ENCODE results near the gene ADARB2.

The ADARB2 gene

DNA sequence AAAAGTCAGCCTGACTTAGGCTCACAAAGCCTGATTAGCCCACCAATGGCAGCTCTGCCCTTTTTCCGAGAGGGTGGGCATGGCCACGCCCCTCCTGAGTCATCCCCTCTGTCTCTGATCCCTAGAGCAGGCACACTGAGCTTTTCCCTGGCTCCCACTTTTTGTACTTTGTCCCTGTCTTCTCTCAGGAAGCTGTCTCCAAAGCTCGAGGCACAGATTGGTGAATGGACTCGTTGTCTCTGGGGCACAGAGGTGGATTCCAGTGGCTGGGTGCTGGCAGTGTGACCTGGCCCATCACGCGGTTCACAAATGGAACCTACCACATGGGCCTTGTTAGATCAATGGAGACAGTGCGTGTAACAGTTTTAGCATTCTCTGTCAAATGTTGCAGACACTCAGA is 367.7 kb downstream of the ADARB2 start:
- H3K4me1 ChIP-seq (ENCODE audit: control insufficient read depth in 2 of 2, insufficient read depth in 1 of 2, low read depth in 1 of 2, low read length in 2 of 2) = peaks cover 0 to 4% of the 10 kb centered on the region in 2 donors
- H3K4ac ChIP-seq (ENCODE audit: low read length) = no peak overlapping the region
- no peaks in the 10 kb centered on the region for H3K79me1 ChIP-seq (ENCODE audit: low read depth, low read length)
- no peak overlapping the region for H3K23ac ChIP-seq (ENCODE audit: low read depth, low read length, poor library complexity)
- no peak overlapping the region for H2BK120ac ChIP-seq (ENCODE audit: low read depth, low read length)
- H3K9ac ChIP-seq (ENCODE audit: low read depth, low read length, poor library complexity) = no peak overlapping the region
- no CpG with 5 or more reads among the region's 7 CpGs for WGBS, 2 donors (ENCODE audit: extremely low coverage in 2 of 2, insufficient read length in 2 of 2, insufficient replicate concordance in 1 of 2)
- no peak overlapping the region for H3K18ac ChIP-seq (ENCODE audit: low read length)
- H3K27ac ChIP-seq (replicated peaks; ENCODE audit: low read length) = no peak overlapping the region
- no peak overlapping the region for H2AFZ ChIP-seq (ENCODE audit: low read length)
- H3K4me3 ChIP-seq (ENCODE audit: low read length in 2 of 2) = no peak overlapping the region
- H4K91ac ChIP-seq (ENCODE audit: low read depth, low read length, poor library complexity) = no peak overlapping the region
- DNase-seq (ENCODE audit: low spot score) = no peak
- H3K14ac ChIP-seq (ENCODE audit: low read length) = no peak overlapping the region
- no peak overlapping the region for H3K4me2 ChIP-seq (ENCODE audit: insufficient read depth, low read length, poor library complexity, severe bottlenecking)
- no peak overlapping the region for H2BK5ac ChIP-seq (ENCODE audit: low read length)
- H3K9me3 ChIP-seq (replicated peaks in 1 of 2; ENCODE audit: control insufficient read depth in 2 of 2, insufficient read depth in 1 of 2, low read depth in 1 of 2, low read length in 2 of 2) = peaks cover 0 to 2% of the 10 kb centered on the region in 2 donors
- no peaks in the 10 kb centered on the region for H3K36me3 ChIP-seq (replicated peaks in 1 of 2; ENCODE audit: control insufficient read depth in 2 of 2, insufficient read depth in 2 of 2, low read length in 2 of 2)
- H2BK12ac ChIP-seq (ENCODE audit: low read length) = no peak overlapping the region
- no peak overlapping the region for H2BK15ac ChIP-seq (ENCODE audit: low read length)
- H4K8ac ChIP-seq (ENCODE audit: low read depth, low read length) = no peak overlapping the region
- H2AK5ac ChIP-seq (ENCODE audit: low read depth, low read length) = no peak overlapping the region
- no peaks in the 10 kb centered on the region for H3K27me3 ChIP-seq (ENCODE audit: control insufficient read depth in 3 of 3, insufficient read depth in 3 of 3, low read depth in 1 of 3, low read length in 3 of 3)

DNA sequence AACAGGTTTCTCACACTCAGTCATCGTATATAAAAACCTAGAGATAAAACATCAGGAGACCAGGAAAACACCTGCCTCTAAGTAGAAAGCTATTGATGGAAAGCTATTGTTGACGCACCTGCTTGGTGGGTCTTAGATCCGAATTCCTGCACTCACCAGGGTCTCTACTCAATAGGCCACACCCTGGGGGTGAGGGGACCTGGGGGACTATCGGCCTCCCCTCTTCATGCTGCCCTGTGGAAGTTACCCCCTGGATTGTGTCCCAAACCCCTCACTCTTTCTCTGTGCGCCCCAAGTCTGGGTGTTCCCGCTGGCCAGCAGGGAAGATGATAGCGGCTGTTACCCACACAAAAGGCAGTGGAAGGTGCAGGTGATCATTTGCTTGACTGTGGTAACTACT is 368.1 kb downstream of the ADARB2 start:
- H3K4ac ChIP-seq (ENCODE audit: low read length) = no peak overlapping the region
- H2BK5ac ChIP-seq (ENCODE audit: low read length) = no peak overlapping the region
- peak overlapping the region; percentile 77 for H2AFZ ChIP-seq (ENCODE audit: low read length)
- H4K8ac ChIP-seq (ENCODE audit: low read depth, low read length) = no peak overlapping the region
- no peak overlapping the region for H3K23ac ChIP-seq (ENCODE audit: low read depth, low read length, poor library complexity)
- H3K18ac ChIP-seq (ENCODE audit: low read length) = no peak overlapping the region
- no peak for DNase-seq (ENCODE audit: low spot score)
- H2AK5ac ChIP-seq (ENCODE audit: low read depth, low read length) = no peak overlapping the region
- H3K4me3 ChIP-seq (ENCODE audit: low read length in 2 of 2) = no peak overlapping the region
- peaks cover 0 to 4% of the 10 kb centered on the region in 2 donors for H3K4me1 ChIP-seq (ENCODE audit: control insufficient read depth in 2 of 2, insufficient read depth in 1 of 2, low read depth in 1 of 2, low read length in 2 of 2)
- no peak overlapping the region for H2BK120ac ChIP-seq (ENCODE audit: low read depth, low read length)
- no peak overlapping the region for H3K14ac ChIP-seq (ENCODE audit: low read length)
- H4K91ac ChIP-seq (ENCODE audit: low read depth, low read length, poor library complexity) = no peak overlapping the region
- WGBS, 2 donors (ENCODE audit: extremely low coverage in 2 of 2, insufficient read length in 2 of 2, insufficient replicate concordance in 1 of 2) = no CpG with 5 or more reads among the region's 7 CpGs
- no peak overlapping the region for H2BK15ac ChIP-seq (ENCODE audit: low read length)
- H3K4me2 ChIP-seq (ENCODE audit: insufficient read depth, low read length, poor library complexity, severe bottlenecking) = no peak overlapping the region
- H3K36me3 ChIP-seq (replicated peaks in 1 of 2; ENCODE audit: control insufficient read depth in 2 of 2, insufficient read depth in 2 of 2, low read length in 2 of 2) = no peaks in the 10 kb centered on the region
- H3K79me1 ChIP-seq (ENCODE audit: low read depth, low read length) = no peaks in the 10 kb centered on the region
- H3K27ac ChIP-seq (replicated peaks; ENCODE audit: low read length) = no peak overlapping the region
- no peak overlapping the region for H3K9ac ChIP-seq (ENCODE audit: low read depth, low read length, poor library complexity)
- peaks cover 0 to 2% of the 10 kb centered on the region in 2 donors for H3K9me3 ChIP-seq (replicated peaks in 1 of 2; ENCODE audit: control insufficient read depth in 2 of 2, insufficient read depth in 1 of 2, low read depth in 1 of 2, low read length in 2 of 2)
- no peaks in the 10 kb centered on the region for H3K27me3 ChIP-seq (ENCODE audit: control insufficient read depth in 3 of 3, insufficient read depth in 3 of 3, low read depth in 1 of 3, low read length in 3 of 3)
- no peak overlapping the region for H2BK12ac ChIP-seq (ENCODE audit: low read length)

GRCh38 chr10:1368842-1369171 is 368.5 kb downstream of the ADARB2 start:
- no peak overlapping the region for H3K14ac ChIP-seq (ENCODE audit: low read length)
- H4K91ac ChIP-seq (ENCODE audit: low read depth, low read length, poor library complexity) = no peak overlapping the region
- no peak overlapping the region for H4K8ac ChIP-seq (ENCODE audit: low read depth, low read length)
- H3K4ac ChIP-seq (ENCODE audit: low read length) = no peak overlapping the region
- peak overlapping the region; percentile 77 for H2AFZ ChIP-seq (ENCODE audit: low read length)
- H3K27me3 ChIP-seq (ENCODE audit: control insufficient read depth in 3 of 3, insufficient read depth in 3 of 3, low read depth in 1 of 3, low read length in 3 of 3) = no peaks in the 10 kb centered on the region
- no CpG with 5 or more reads among the region's 14 CpGs for WGBS, 2 donors (ENCODE audit: extremely low coverage in 2 of 2, insufficient read length in 2 of 2, insufficient replicate concordance in 1 of 2)
- H3K9ac ChIP-seq (ENCODE audit: low read depth, low read length, poor library complexity) = no peak overlapping the region
- H3K23ac ChIP-seq (ENCODE audit: low read depth, low read length, poor library complexity) = no peak overlapping the region
- no peaks in the 10 kb centered on the region for H3K36me3 ChIP-seq (replicated peaks in 1 of 2; ENCODE audit: control insufficient read depth in 2 of 2, insufficient read depth in 2 of 2, low read length in 2 of 2)
- peaks cover 0 to 2% of the 10 kb centered on the region in 2 donors for H3K9me3 ChIP-seq (replicated peaks in 1 of 2; ENCODE audit: control insufficient read depth in 2 of 2, insufficient read depth in 1 of 2, low read depth in 1 of 2, low read length in 2 of 2)
- no peak overlapping the region for H2AK5ac ChIP-seq (ENCODE audit: low read depth, low read length)
- H2BK5ac ChIP-seq (ENCODE audit: low read length) = no peak overlapping the region
- no peak overlapping the region for H2BK120ac ChIP-seq (ENCODE audit: low read depth, low read length)
- peak; percentile 41 for DNase-seq (ENCODE audit: low spot score)
- no peak overlapping the region for H3K4me3 ChIP-seq (ENCODE audit: low read length in 2 of 2)
- no peak overlapping the region for H3K27ac ChIP-seq (replicated peaks; ENCODE audit: low read length)
- no peak overlapping the region for H2BK15ac ChIP-seq (ENCODE audit: low read length)
- H3K18ac ChIP-seq (ENCODE audit: low read length) = peak overlapping the region; percentile 57
- H3K4me1 ChIP-seq (ENCODE audit: control insufficient read depth in 2 of 2, insufficient read depth in 1 of 2, low read depth in 1 of 2, low read length in 2 of 2) = peaks cover 0 to 4% of the 10 kb centered on the region in 2 donors
- H3K79me1 ChIP-seq (ENCODE audit: low read depth, low read length) = no peaks in the 10 kb centered on the region
- H2BK12ac ChIP-seq (ENCODE audit: low read length) = no peak overlapping the region
- no peak overlapping the region for H3K4me2 ChIP-seq (ENCODE audit: insufficient read depth, low read length, poor library complexity, severe bottlenecking)

- Histone ChIP-seq H3K79me1 (ENCODE audit: low read depth, low read length) (no peaks in the 10 kb centered on the region), H4K91ac (ENCODE audit: low read depth, low read length, poor library complexity) (no peak overlapping the region), H2BK12ac (ENCODE audit: low read length) (no peak overlapping the region), H2AK5ac (ENCODE audit: low read depth, low read length) (peak overlapping the region; percentile 36), H3K4me2 (ENCODE audit: insufficient read depth, low read length, poor library complexity, severe bottlenecking) (no peak overlapping the region), H4K8ac (ENCODE audit: low read depth, low read length) (no peak overlapping the region), H2BK120ac (ENCODE audit: low read depth, low read length) (no peak overlapping the region), H3K4me1 (ENCODE audit: control insufficient read depth in 2 of 2, insufficient read depth in 1 of 2, low read depth in 1 of 2, low read length in 2 of 2) (peaks cover 0 to 4% of the 10 kb centered on the region in 2 donors), H3K9me3 (replicated peaks in 1 of 2; ENCODE audit: control insufficient read depth in 2 of 2, insufficient read depth in 1 of 2, low read depth in 1 of 2, low read length in 2 of 2) (no peaks in the 10 kb centered on the region), H2BK15ac (ENCODE audit: low read length) (no peak overlapping the region), H3K9ac (ENCODE audit: low read depth, low read length, poor library complexity) (no peak overlapping the region), H3K27ac (replicated peaks; ENCODE audit: low read length) (no peak overlapping the region), H2AFZ (ENCODE audit: low read length) (peak overlapping the region; percentile 77), H3K14ac (ENCODE audit: low read length) (no peak overlapping the region), H3K18ac (ENCODE audit: low read length) (peak overlapping the region; percentile 57), H3K27me3 (ENCODE audit: control insufficient read depth in 3 of 3, insufficient read depth in 3 of 3, low read depth in 1 of 3, low read length in 3 of 3) (no peaks in the 10 kb centered on the region), H2BK5ac (ENCODE audit: low read length) (no peak overlapping the region), H3K23ac (ENCODE audit: low read depth, low read length, poor library complexity) (no peak overlapping the region), H3K36me3 (replicated peaks in 1 of 2; ENCODE audit: control insufficient read depth in 2 of 2, insufficient read depth in 2 of 2, low read length in 2 of 2) (no peaks in the 10 kb centered on the region), H3K4ac (ENCODE audit: low read length) (no peak overlapping the region), H3K4me3 (ENCODE audit: low read length in 2 of 2) (no peak overlapping the region)
- no CpG with 5 or more reads among the region's 24 CpGs for WGBS, 2 donors (ENCODE audit: extremely low coverage in 2 of 2, insufficient read length in 2 of 2, insufficient replicate concordance in 1 of 2)
- no peak for DNase-seq (ENCODE audit: low spot score)
Observed at GRCh38 chr10:1367938-1368841, 369.1 kb downstream of the ADARB2 start.
